ENCODE results near the gene ESRRA. TPM values are rescaled to one million over a fixed set of nuclear protein-coding genes. Genes with fewer than 3 reads are reported as not detected.

Gene ESRRA
- total and polyA plus RNA-seq, 2 of the 13 experiments (the other 11 are each of a cell fraction or from before 2014, with no cell fraction given), result 18.1 to 36.3 TPM

DNA sequence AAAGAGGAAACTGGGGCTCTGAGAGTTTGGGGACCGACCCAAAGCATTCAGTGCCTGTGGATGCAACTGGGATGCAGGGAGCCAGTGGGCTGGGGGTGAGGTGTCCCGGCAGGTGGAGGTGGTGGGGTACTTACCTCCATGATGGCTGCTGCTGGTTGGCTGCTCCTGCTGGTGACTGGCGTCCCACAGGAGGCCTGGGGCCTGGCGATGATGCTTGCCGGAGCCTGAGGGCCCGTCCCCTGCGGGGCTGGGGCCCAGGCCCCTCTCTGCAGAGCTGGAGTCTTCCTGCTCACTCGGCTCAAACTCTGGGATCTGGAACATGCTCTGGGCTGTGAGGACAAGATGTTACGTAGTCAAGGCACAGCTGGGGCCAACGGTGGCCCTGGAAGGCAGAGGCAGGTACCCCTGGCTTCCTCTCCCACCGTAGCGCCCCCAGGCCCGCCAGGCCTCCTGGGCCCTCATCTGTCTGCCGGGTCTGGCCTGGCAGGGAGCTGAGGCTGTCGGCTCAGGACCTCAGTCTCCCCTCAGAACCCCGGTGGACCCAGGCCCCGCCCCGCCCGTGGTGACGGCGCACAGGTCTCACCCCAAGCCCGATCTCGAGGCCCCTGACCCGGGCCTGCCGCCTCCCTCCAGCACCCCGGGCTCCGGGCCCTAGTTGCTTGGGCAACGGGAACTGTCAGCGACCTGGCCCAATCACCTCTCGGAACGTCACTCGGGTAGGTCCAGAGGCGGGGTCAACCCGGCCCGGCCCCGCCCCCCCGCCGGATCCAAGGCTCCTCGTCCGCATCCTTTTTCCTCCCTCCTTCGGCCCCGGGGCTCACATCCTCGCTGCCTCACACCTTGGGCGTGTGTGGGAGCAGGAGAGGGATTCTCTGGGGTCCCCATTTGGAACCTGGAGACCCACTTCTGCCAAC, 21.0 kb upstream of the ESRRA start, which contains the start of gene BAD (continued):
- TF ChIP-seq, protein P1, sequence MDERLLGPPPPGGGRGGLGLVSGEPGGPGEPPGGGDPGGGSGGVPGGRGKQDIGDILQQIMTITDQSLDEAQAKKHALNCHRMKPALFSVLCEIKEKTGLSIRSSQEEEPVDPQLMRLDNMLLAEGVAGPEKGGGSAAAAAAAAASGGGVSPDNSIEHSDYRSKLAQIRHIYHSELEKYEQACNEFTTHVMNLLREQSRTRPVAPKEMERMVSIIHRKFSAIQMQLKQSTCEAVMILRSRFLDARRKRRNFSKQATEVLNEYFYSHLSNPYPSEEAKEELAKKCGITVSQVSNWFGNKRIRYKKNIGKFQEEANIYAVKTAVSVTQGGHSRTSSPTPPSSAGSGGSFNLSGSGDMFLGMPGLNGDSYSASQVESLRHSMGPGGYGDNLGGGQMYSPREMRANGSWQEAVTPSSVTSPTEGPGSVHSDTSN (CRISPR knock-in tag; IDR thresholded peaks at IDR 0.05), result peak; percentile 85
- TF ChIP-seq ZNF792 (CRISPR knock-in tag; IDR thresholded peaks at IDR 0.05) (0 out of 2 replicates have a peak, but pooled peaks have one; percentile 16), HDAC1 (CRISPR knock-in tag; IDR thresholded peaks at IDR 0.05) (peak; percentile 46), ZBTB4 (CRISPR knock-in tag; IDR thresholded peaks at IDR 0.05; ENCODE audit: borderline replicate concordance) (0 out of 2 replicates have a peak, but pooled peaks have one; percentile 43), ZFP90 (CRISPR knock-in tag; IDR thresholded peaks at IDR 0.05; ENCODE audit: borderline replicate concordance) (no peak), POLR2A (IDR thresholded peaks at IDR 0.05; ENCODE audit: insufficient read depth in 1 of 2, low read depth in 2 of 2, low read length in 2 of 2) (peak in 1 of 2 experiments; percentile 10; a peak in 2 of 4 replicates), AGO2 (optimal IDR thresholded peaks at IDR 0.05; ENCODE audit: low read depth, low read length) (peak; percentile 12), ZSCAN21 (CRISPR knock-in tag; IDR thresholded peaks at IDR 0.05; ENCODE audit: borderline replicate concordance) (no peak; the same call in 1 of the 2 replicates), MYC (CRISPR knock-in tag; IDR thresholded peaks at IDR 0.05; ENCODE audit: borderline replicate concordance) (peak; percentile 50; the same call in 1 of the 2 replicates), CREB3 (CRISPR knock-in tag; IDR thresholded peaks at IDR 0.05) (no peak), ZNF790 (CRISPR knock-in tag; IDR thresholded peaks at IDR 0.05; ENCODE audit: borderline replicate concordance) (0 out of 2 replicates have a peak, but pooled peaks have one; percentile 29), ZBTB43 (CRISPR knock-in tag; conservative IDR thresholded peaks at IDR 0.05) (0 out of 2 replicates have a peak, but pooled peaks have one; percentile 16), ATF1 (CRISPR knock-in tag; IDR thresholded peaks at IDR 0.05) (peak; percentile 84), ZNF788 (CRISPR knock-in tag; IDR thresholded peaks at IDR 0.05; ENCODE audit: borderline replicate concordance) (0 out of 2 replicates have a peak, but pooled peaks have one; percentile 28), ZBTB20 (CRISPR knock-in tag; IDR thresholded peaks at IDR 0.05; ENCODE audit: borderline replicate concordance, low read depth) (0 out of 2 replicates have a peak, but pooled peaks have one; percentile 9), ZEB1 (IDR thresholded peaks at IDR 0.05; ENCODE audit: insufficient replicate concordance, low read depth) (no peak)
- TF ChIP-seq, protein P2, sequence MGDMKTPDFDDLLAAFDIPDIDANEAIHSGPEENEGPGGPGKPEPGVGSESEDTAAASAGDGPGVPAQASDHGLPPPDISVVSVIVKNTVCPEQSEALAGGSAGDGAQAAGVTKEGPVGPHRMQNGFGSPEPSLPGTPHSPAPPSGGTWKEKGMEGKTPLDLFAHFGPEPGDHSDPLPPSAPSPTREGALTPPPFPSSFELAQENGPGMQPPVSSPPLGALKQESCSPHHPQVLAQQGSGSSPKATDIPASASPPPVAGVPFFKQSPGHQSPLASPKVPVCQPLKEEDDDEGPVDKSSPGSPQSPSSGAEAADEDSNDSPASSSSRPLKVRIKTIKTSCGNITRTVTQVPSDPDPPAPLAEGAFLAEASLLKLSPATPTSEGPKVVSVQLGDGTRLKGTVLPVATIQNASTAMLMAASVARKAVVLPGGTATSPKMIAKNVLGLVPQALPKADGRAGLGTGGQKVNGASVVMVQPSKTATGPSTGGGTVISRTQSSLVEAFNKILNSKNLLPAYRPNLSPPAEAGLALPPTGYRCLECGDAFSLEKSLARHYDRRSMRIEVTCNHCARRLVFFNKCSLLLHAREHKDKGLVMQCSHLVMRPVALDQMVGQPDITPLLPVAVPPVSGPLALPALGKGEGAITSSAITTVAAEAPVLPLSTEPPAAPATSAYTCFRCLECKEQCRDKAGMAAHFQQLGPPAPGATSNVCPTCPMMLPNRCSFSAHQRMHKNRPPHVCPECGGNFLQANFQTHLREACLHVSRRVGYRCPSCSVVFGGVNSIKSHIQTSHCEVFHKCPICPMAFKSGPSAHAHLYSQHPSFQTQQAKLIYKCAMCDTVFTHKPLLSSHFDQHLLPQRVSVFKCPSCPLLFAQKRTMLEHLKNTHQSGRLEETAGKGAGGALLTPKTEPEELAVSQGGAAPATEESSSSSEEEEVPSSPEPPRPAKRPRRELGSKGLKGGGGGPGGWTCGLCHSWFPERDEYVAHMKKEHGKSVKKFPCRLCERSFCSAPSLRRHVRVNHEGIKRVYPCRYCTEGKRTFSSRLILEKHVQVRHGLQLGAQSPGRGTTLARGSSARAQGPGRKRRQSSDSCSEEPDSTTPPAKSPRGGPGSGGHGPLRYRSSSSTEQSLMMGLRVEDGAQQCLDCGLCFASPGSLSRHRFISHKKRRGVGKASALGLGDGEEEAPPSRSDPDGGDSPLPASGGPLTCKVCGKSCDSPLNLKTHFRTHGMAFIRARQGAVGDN (CRISPR knock-in tag; IDR thresholded peaks at IDR 0.05), result peak; percentile 69
